ENCODE data around the gene IL1B.

DNA sequence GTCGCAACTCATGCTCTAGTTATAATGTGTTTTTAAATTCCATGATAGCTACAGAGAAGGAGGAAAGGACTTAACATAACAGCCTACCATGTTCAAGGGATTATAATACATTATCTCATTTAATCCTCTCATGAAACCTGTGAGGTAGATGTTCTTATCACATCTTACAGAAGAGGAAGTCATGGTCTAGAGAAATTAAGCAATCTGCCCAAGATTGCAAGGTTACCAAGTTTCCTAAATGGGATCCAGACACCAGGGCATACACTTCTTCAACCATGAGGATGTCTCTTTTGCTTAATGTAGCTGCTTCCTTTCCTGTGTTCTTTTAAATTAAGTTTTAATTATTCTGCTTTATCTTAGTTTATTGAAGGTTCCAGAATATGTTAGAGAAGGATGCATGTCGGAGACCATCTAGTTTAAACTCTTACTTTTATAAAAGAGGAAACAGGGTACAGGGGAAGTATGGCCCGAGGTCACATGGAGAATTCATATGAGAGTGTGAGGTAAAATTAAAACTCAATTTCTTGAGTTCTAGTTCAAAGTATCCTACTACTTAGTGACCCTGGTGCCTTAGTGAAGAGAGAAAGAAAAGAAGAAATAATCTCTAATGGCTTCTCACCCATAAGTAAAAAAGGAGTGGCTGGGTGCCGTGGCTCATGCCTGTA, 48.7 kb downstream of the IL1B start:
- TF ChIP-seq CTCF (IDR thresholded peaks at IDR 0.05; ENCODE audit: low read depth, low read length) (no peak), POLR2A (IDR thresholded peaks at IDR 0.05; ENCODE audit: extremely low read depth, insufficient read length) (no peak)

Data from NB4 (cell line).